Measurements from ENCODE around the gene TEX13C.
"Not testable (repeated sequence)": the region's sequence is repeated elsewhere in the genome, so short reads cannot be mapped to it uniquely, and the experiment has no call there.

TEX13C gene

DNA sequence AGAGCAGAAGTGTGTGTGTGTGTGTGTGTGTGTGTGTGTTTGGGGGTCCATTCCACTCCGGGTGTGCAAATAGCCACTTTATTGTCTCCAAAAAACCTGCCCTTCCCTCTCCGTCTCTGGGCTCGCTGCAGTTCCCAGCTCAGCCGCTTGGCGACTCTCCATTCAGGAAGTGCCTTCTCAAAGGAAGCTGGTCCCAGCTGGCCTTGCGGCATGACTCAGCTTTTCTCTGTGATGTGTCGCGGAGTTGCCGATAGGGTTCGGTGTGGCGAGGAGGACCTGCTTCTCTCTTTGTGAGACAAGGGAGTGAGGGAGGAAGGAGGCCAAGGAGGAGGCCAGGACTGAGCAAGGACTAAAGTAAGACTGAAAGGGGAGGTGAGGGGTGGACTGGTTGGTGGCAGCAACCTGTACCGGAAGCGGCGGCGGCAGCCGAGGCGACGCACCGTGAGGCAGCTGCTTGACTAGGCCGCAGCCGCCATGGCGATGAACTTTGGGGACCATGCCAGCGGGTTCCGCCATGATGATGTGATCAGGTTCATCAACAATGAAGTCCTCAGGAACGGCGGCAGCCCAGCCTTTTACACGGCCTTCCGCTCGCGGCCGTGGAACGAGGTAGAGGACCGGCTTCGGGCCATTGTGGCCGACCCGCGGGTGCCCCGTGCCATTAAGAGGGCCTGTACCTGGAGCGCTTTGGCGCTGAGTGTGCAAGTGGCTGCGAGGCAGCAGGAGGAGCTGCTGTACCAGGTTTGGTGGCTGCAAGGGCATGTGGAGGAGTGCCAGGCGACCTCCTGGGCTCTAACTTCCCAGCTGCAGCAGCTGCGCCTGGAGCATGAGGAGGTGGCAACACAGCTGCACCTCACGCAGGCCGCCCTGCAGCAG, at the start of gene TEX13C:
Gene TEX13C, plus strand, starts transcription at position 226 of the 876 bp plus-strand sequence. Its CDS starts 249 bp downstream, at position 475.
- DNase-seq = no peak

DNA sequence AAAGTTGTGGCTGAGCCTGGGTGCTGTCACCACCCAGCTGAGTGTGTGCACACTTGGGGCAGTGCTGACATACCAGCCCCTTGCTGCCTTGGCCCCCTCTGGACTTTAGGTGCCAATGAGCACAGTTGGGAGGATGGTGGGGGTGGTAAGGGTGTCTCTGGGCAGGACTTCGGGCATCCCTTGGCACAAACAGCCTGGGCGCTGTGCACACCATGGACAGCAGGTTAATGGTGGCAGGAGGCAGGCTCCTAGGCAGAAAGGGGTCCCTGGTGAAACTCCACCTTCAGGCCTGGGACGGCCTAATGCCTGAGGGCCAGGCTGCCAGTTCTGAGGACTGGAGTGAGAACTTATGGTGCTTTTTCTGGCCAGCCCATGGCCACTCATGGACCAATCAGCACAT, 32.4 kb upstream of the TEX13C start:
- DNase-seq = no peak

DNA sequence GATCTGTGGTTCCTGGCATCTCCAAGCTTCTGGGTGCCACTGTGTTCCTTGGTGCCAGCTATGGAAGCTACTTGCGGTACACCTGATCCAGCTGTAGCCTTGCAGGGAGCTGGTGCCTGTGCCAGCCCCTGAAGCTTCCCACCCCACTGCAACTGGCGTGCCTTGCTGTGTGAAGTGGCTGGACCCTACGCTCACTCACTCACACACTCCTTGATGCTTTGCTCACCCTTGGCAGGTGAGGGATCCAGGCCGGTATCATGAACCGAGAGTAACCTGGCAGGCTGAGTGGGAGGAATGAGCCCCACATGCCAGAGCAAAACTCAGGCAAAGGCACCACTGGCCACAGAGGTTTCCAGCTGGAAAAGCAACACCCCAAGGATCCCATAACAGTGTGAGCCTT, 31.3 kb upstream of the TEX13C start:
- DNase-seq = no peak

DNA sequence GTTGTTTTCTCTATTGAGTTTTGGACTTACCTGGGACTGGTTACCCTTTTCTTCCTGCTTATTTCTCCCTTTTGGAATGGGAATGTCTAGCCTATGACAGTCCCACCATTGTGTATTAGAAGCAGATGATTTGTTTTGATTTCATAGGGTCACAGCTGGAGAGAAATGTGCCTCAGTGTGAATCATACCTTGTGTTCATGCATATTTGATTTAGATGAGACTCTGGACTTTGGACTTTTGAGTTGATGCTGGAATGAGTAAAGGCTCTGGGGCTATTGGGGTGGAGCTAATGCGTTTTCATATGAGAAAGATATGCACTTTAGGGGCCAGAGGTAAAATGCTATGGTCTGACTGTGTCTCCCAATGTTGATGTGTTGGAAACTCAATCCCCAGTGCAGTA, 30.5 kb upstream of the TEX13C start:
- no peak for DNase-seq

DNA sequence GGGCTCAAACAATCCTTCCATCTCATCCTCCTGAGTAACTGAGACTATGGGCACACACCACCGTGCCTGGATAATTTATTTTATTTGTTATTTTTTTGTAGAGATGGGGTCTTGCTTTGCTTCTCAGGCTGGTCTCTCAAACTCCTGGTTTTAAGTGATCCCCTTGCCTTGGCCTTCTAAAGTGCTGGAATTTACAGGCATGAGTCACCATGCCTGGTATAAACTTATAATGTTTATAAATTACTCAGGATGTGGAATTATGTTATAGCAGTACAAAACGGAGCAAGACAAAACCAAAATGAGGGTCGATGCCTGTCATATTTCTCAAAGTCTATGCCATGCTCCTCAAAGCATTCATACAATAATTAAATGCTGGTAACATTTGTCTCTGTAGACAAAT, 29.8 kb upstream of the TEX13C start:
- DNase-seq = no peak

DNA sequence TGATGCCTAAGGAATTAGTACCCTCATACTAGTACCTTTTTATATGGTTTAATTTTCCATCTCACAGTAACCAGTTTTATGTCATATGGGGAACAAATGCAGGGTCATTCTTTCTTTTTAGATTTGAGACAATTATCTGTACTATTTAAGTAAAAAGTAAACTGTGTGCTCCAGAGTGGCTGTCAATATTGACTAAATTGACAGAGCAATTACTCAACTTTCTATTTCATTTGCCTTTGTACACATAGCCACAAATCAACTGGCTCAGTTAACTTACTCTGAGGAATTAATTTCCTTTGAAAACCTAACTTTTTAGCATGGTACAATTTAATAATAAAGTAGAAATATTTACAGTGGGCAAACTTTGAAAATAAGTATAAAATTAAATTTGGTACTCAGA, 28.5 kb upstream of the TEX13C start:
- no peak for DNase-seq

DNA sequence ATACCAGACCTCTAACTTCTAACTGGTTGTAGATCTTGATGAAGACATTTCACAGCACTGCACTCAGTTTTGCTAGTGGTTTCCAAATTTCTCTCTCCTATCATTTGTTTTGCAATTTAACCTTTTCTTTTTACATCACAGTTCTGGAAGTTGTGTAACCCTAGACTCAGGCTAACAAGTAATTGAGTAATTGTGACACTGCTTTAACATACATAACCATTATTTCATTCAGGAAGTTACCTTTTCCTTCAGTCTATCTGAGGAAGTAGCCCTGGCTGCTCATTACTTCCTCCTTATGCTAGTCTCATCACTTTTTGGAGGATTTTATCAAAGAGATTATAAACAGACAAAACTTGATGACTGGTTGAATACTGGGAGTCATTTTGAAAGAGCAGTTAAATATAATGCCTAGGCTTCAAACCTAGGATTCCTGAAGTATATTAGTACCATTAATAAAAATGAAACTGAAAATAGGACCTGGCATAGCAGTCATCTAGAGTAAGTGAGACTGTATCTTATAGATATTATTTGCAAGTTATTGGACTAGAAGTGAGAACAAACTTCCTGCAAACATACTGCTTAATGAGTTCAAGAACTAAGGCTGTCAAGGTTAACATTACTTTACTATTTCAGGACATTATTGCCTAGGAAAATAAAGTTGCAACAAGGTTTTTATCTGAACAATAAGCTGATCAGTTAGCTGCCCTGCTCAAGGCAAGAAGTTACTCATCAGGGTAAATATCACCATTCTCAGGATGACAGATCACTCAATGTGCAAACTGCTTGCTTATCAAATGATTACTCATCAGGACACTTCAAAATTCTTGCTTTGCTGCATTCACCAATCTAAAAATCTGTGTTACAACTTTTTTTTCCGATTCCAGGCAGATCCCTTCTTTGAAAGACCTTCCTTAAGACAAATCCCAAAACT, 25.6 kb upstream of the TEX13C start:
- DNase-seq = no peak

DNA sequence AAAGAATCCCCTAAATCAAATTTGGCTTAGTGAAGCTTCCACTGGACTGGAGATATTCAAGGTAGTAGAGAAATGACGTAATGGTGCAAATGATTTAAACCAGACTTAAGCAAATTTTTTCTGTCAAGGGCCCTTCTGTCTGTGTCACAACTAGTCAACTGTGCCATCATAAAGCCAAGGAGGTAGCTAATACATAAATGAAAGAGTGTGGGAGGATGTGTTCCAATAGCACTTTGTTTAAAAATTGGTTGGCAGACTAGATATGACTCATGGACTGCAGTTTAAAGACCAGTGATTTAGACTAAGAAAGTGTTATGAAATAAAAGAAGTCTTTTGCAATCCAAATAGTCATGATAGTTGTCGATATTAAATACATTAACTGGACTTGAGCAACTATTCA, 24.3 kb upstream of the TEX13C start:
- DNase-seq = no peak

DNA sequence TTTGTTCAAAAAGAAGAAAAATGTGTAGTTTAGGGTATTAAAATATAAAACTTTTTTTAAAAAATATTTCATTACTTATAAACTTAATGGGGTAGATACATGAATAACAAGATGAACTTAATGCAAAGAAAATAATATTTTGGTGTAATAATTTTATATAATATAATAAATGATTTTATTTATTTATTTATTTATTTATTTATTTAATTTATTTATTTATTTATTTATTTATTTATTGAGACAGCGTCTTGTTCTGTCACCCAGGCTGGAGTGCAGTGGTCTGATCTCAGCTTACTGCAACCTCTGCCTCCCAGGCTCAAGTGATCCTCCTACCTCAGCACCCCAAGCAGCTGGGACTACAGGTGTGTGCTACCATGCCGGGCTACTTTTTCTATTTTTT, 20.8 kb upstream of the TEX13C start:
- no peak for DNase-seq

DNA sequence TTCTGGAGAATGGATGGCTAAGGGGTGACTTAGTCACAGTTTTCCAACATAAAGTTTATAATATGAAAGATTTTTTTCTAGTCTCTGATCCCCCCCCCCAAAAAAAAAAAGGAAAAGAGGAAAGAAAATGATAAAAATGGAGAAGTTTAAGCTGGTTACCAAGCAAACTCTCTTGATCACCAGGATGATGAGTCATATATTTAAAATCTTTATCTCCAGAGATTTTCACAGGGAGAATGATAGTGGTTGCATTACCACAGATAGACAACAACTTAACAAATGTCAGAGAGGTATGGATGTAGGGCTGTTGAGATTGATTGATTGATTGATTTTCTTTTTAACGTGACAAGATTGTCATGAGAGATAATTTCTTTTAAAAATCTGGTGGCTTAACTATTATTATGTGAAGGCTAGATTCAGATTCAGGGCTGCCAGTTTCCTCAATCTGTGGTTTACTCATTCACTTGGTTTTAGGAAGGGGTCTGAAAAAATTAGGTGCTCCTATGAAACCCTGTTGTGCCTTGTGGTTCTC, 13.3 kb upstream of the TEX13C start:
- DNase-seq = no peak

DNA sequence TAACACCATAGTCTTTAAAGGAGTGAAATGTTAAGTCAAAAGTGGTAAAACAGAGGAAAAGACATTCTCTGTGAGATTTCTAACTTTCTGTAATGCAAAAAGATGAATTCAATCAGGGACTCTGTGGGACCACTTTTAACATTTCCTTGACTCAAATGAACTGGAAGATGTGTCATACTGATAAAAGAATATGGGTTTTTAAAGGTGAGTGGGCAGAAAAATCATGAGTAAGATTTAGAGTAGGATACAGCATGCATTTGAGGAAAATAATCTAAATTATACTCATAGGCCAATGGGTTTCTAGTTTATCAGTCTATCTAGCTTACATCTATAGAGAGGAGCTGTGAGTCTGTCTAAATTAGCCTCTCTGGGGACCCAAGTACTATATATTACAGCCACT, 11.0 kb upstream of the TEX13C start:
- no peak for DNase-seq

DNA sequence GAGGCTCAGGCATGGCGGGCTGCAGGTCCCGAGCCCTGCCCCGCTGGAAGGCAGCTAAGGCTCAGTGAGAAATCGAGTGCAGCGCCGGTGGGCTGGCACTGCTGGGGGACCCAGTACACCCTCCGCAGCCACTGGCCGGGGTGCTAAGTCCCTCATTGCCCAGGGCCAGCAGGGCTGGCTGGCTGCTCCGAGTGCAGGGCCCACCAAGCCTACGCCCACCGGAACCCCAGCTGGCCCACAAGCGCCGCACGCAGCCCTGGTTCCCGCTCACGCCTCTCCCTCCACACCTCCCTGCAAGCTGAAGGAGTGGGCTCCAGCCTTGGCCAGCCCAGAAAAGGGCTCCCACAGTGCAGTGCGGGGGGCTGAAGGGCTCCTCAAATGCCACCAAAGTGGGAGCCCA, 505 bp upstream of the TEX13C start:
- DNase-seq = not testable (repeated sequence)

DNA sequence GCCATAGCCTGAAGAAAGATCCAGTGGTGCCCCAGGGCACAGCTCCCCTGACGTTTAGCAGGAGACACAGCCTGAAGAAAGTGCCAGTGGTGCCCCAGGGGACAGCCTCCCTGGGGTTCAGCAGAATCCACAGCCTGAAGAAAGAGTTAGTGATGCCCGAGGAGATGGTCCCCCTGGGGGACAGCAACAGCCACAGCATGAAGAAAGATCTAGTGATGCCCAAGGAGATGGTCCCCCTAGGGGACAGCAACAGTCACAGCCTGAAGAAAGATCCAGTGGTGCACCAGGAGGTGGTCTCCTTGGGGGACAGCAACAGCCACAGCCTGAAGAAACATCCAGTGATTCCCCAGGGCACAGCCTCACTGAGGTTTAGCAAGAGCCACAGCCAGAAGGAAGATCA, 2.8 kb downstream of the TEX13C start:
- DNase-seq = no peak

DNA sequence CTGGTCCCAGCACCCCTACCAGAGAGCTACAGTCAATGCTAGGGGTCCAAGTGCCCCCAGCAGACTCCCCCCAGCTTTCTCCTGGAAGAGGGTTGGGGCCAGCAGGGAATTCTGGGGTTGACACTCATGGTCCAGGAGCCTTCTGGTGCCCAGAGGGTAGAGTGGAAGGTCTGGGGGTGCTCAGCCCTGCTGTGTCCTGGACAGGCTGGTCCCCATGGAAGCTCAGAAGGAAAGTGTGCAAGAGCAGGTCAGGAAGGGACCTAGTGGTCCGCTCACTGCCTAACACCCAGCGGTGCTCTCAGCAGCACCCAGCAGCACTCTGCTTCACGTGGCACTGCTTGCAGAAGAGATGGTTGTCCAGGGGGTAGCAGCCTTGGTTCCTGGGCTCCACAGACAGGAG, 6.9 kb downstream of the TEX13C start:
- no peak for DNase-seq

DNA sequence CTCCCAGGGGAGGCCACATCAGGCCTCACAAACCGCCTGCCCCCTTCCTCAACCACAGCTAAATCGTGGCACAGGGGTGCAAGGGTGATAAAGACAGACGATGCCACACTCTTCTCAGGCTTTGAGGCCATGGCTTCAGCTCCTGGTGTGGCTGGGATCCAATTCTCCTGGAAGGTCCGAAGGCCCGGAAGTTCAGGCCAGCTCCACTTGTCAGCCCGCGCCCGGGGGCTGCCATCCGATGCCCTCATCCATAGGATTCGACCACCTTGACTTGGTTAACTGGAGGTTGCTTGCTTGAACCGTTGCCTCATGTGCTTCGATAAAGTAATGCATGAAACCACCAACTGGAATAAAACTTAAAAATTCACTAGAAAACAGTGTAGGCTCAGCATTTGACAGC, 8.2 kb downstream of the TEX13C start:
- no peak for DNase-seq

DNA sequence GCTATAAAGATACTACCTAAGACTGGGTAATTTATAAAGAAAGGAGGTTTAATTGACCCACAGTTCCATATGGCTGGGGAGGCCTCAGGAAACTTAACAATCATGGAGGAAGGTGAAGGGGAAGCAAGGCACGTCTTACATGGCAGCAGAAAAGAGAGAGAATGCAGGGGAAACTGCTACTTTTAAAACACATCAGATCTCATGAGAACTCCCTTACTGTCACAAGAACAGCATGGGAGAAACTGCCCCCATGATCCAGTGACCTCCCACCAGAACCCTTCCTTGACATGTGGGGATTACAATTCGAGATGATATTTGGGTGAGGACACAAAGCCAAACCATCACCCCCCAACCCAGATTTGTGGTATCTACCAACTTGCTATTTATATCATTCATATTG, 13.9 kb downstream of the TEX13C start:
- DNase-seq = no peak

DNA sequence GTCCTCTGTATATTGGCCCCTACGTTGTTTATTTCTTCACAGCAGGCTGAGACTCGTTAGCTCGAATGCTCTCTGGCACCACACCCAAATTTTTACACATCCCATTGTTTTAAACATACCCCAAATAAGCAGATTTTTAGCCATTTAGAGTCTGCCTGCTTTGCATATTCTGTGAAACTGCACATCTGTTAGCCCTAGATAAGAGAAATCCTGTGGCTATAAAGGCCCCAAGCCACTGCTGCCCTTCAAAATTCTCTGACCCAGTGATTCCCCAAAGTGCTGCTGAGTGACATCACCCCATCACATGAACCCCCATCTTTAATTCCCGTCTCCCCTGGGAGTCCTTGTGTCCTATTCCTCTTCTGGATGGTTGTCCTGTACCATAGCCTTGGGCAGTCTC, 20.8 kb downstream of the TEX13C start:
- DNase-seq = no peak

DNA sequence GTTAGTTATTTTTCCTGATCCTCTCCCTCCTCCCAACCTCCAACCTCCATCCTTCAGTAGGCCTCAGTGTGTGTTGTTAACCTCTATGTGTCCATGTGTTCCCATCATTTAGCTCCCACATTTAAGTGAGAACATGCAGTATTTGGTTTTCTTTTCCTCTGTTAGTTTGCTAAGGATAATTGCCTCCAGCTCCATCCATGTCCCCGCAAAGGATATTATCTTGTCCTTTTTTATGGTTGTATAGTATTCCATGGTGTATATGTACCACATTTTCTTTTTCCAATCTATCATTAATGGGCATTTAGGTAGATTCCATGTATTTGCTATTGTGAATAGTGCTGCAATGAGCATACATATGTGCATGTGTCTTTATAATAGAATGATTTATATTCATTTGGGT, 54.5 kb downstream of the TEX13C start:
- DNase-seq = no peak

Measured in stimulated activated CD4-positive, alpha-beta T cell treated with anti-CD3 and anti-CD28 coated beads, Interleukin-2, amount 100 ng/mL, for 24 hours (primary cell).